Pons (tissue), 1 donor: ENCODE measurements around the gene POU6F2.
A peak's percentile ranks its signal among the peaks of the same experiment; 100 is the strongest.

Source experiments
- DNase-seq: peaks from one replicate; pipeline ENCODE4 v3.0.0-alpha.2; 2016; ENCODE audit warnings: low spot score

The POU6F2 gene

GRCh38 chr7:39405581-39405980 lies 427.9 kb downstream of the POU6F2 start:
- no peak for DNase-seq

- no peak for DNase-seq
Observed at GRCh38 chr7:39406467-39406866, 428.8 kb downstream of the POU6F2 start.

- no peak for DNase-seq
Observed at GRCh38 chr7:39407137-39407536, 429.4 kb downstream of the POU6F2 start.

- DNase-seq: no peak
Observed at GRCh38 chr7:39407723-39408122, 430.0 kb downstream of the POU6F2 start.

GRCh38 chr7:39408906-39409305 lies 431.2 kb downstream of the POU6F2 start:
- DNase-seq: no peak

- no peak for DNase-seq
Observed at GRCh38 chr7:39410582-39410981, 432.9 kb downstream of the POU6F2 start.

GRCh38 chr7:39413636-39414223 lies 436.0 kb downstream of the POU6F2 start:
- no peak for DNase-seq

- DNase-seq: peak; percentile 12
Observed at GRCh38 chr7:39414224-39415035, 436.7 kb downstream of the POU6F2 start.

GRCh38 chr7:39415091-39415787 lies 437.5 kb downstream of the POU6F2 start:
- no peak for DNase-seq

GRCh38 chr7:39416866-39417265 lies 439.2 kb downstream of the POU6F2 start:
- DNase-seq: no peak

- no peak for DNase-seq
Observed at GRCh38 chr7:39417642-39418041, 439.9 kb downstream of the POU6F2 start.

GRCh38 chr7:39421251-39421650 lies 443.5 kb downstream of the POU6F2 start:
- no peak for DNase-seq

- no peak for DNase-seq
Observed at GRCh38 chr7:39421661-39422060, 444.0 kb downstream of the POU6F2 start.

- no peak for DNase-seq
Observed at GRCh38 chr7:39428221-39428620, 450.5 kb downstream of the POU6F2 start.

- DNase-seq: no peak
Observed at GRCh38 chr7:39429421-39429820, 451.7 kb downstream of the POU6F2 start.

GRCh38 chr7:39430441-39430840 lies 452.7 kb downstream of the POU6F2 start:
- DNase-seq: no peak

GRCh38 chr7:39430909-39431641 lies 453.4 kb downstream of the POU6F2 start:
- DNase-seq: no peak

- DNase-seq: no peak
Observed at GRCh38 chr7:39432368-39432767, 454.7 kb downstream of the POU6F2 start.

GRCh38 chr7:39432807-39433416 lies 455.2 kb downstream of the POU6F2 start:
- DNase-seq: no peak

- DNase-seq: no peak
Observed at GRCh38 chr7:39433550-39433949, 455.8 kb downstream of the POU6F2 start.

GRCh38 chr7:39434012-39434411 lies 456.3 kb downstream of the POU6F2 start:
- no peak for DNase-seq

- no peak for DNase-seq
Observed at GRCh38 chr7:39446546-39446945, 468.8 kb downstream of the POU6F2 start.
